C4-2B (cell line): ENCODE data around the gene MYO1H.

Experiments
- ZFX ChIP-seq: fragments of 450-650 bp; IDR thresholded peaks from 2 replicates; pipeline ENCODE4 v1.6.1; 2017
- TF ChIP-seq, protein P1 (sequence below): fragments of 450-650 bp; conservative IDR thresholded peaks from 2 replicates; pipeline ENCODE4 v1.5.1; 2017; ENCODE audit warnings: mild to moderate bottlenecking

GRCh38 chr12:109451400-109451799, 103.7 kb downstream of the MYO1H start:
- TF ChIP-seq, protein P1, sequence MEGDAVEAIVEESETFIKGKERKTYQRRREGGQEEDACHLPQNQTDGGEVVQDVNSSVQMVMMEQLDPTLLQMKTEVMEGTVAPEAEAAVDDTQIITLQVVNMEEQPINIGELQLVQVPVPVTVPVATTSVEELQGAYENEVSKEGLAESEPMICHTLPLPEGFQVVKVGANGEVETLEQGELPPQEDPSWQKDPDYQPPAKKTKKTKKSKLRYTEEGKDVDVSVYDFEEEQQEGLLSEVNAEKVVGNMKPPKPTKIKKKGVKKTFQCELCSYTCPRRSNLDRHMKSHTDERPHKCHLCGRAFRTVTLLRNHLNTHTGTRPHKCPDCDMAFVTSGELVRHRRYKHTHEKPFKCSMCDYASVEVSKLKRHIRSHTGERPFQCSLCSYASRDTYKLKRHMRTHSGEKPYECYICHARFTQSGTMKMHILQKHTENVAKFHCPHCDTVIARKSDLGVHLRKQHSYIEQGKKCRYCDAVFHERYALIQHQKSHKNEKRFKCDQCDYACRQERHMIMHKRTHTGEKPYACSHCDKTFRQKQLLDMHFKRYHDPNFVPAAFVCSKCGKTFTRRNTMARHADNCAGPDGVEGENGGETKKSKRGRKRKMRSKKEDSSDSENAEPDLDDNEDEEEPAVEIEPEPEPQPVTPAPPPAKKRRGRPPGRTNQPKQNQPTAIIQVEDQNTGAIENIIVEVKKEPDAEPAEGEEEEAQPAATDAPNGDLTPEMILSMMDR, result no peak
- no peak for TF ChIP-seq ZFX
